GM18508 (cell line): ENCODE results near the gene HOXC12.

ENCODE experiments used
- ATAC-seq: cut with Tn5 transposase; IDR thresholded peaks from one replicate; pipeline ENCODE4 v1.9.1; 2021; ENCODE audit warnings: moderate number of reproducible peaks; ENCODE audit not compliant: insufficient read depth, unreplicated experiment

Gene HOXC12

GRCh38 chr12:53968214-53969127 is 13.8 kb downstream of the HOXC12 start:
- ATAC-seq, result no peak

DNA sequence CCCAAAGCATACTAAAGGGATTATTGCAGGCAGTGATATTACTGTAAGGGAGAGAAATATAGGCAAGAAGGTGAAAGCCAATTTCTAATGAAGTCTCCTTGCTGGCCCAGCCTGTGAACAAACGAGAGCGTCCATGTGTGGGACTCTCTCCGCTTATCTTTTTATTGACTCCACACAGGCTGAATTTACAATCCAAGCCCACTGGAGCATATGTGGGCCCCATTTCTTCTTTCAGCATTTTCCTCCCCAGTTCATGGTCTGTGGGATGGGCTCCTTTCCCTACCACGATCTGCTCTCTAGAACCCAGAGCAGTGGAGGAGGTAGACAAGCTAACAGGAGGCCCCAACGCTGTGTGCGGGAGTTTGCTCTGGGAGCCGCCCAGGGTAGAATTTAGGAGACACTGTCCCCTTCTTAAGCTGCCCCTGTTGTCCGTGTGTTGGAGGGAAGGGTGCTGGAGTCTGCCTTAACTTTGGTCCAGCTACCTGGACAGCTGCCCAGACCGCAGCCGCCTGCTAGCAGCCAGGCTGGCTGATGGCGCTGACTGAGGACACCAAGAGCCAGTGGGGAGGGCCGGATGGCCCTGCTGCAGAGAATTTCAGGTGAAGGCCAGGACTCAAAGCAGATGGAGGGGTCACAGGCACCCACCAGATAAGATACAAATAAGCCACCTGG is 15.0 kb downstream of the HOXC12 start:
- no peak for ATAC-seq

DNA sequence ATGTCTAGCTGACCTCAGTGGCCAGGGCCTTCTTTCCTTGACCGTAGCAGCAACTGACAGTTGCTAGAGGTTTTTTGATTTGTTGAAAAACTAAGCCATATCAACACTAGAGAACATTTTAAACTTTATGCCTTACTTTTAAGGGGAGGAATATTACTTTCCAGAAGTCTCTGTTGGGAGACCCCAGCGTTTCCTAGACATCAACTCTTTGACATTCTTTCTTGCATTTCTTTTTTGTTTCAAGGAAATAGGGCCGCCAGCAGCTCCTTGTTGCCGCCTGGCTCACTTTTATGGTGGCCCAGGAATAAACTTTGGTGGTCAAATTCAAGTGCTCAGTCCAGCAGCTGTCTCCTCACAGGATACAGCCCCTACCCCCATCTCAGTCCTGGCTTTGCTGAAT is 15.7 kb downstream of the HOXC12 start:
- ATAC-seq, result no peak

GRCh38 chr12:53971129-53971528 is 16.4 kb downstream of the HOXC12 start:
- ATAC-seq, result no peak

DNA sequence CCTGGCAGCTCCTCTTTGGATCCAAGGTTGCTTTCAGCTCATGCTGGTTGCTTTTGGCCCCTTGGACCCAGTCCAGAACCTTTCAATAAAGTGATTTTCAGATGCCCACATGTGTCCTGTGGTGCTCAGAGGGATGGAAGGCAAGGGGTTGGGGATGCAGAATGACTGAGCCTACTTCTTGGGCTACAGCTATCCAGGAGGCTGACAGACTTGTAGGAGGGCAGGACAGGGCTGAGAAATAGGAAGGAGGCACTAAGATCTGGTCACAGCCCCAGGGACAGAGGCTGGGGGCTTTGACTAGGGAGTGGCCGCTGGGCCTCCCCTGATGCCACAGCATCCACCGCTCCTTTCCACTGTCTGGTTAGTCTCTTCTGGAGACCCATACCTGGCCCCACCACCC is 17.0 kb downstream of the HOXC12 start:
- no peak for ATAC-seq

- no peak for ATAC-seq
Measured at GRCh38 chr12:53972152-53972702, 17.5 kb downstream of the HOXC12 start.

GRCh38 chr12:53972722-53973235 is 18.1 kb downstream of the HOXC12 start, which contains the start of gene HOXC11:
Gene HOXC11, plus strand, starts transcription at chr12:53973126. Its CDS starts 116 bp downstream, at chr12:53973242.
- ATAC-seq, result no peak

DNA sequence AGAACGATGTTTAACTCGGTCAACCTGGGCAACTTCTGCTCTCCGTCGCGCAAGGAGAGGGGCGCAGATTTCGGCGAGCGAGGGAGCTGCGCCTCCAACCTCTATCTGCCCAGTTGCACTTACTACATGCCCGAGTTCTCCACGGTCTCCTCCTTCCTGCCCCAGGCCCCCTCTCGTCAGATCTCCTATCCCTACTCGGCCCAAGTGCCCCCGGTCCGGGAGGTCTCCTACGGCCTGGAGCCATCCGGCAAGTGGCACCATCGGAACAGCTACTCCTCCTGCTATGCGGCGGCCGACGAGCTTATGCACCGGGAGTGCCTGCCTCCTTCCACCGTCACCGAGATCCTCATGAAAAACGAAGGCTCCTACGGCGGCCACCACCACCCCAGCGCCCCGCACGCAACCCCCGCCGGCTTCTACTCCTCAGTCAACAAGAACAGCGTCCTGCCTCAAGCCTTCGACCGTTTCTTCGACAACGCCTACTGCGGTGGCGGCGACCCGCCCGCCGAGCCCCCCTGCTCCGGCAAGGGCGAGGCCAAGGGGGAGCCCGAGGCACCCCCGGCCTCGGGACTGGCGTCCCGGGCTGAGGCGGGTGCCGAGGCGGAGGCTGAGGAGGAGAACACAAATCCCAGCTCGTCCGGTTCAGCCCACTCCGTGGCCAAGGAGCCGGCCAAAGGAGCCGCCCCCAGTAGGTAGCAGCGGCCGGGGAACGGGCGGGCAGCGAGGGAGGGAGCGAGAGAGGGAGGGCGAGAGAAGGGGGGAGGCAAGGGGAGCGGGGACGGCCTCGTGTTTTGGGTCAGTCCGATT is 18.7 kb downstream of the HOXC12 start:
- no peak for ATAC-seq

DNA sequence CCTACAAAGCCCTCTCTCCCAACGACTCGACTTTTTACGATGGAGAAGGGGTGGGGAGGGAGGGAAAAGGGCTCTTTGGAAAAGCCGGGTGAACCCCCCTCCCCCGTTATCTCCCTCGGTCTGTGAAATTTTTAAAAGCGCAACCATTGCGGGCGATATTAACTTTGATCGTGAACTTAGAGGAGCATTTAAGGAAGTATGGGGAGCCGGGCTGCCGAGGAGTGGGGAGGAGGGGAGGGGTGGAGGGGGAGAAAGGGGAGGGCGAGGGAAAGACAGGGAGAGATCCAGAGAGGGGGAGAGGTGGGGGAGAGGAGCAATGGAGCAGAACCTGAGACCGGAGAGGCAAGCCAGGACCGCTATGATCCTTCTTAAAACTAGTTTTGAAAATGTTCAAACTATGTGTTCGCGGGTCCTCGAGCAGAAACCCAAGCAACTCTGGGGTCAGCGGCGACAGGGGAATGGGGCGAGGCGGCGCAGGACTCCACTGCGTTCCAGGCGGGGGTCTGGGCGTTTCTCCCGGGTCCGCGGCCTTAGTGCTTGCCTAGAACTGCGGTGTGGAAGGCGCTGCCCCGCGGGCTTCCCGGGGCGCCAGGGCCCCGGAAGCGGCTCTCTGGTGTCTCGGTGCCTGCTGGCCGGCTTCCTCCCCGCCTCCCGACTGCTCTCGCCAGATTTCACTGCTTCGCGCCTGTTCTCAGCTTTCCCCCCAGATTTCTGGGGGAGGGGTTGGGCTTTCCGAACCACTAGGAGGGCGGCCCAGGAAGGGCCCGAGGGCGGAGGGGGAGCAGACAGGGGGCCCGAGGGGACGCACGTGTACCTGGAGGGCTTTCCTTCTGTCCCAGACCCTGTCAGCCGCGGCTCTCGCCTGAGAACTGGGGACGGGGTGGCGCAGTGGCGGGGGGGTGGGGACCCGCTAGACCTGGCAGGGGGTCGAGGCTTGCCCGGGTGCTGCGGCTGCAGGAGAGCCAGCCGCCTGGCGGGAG is 19.7 kb downstream of the HOXC12 start, which contains the start of gene HOTAIR:
Gene HOTAIR (minus strand): TSS at position 871 of the 980 bp plus-strand sequence.
- ATAC-seq, result no peak

DNA sequence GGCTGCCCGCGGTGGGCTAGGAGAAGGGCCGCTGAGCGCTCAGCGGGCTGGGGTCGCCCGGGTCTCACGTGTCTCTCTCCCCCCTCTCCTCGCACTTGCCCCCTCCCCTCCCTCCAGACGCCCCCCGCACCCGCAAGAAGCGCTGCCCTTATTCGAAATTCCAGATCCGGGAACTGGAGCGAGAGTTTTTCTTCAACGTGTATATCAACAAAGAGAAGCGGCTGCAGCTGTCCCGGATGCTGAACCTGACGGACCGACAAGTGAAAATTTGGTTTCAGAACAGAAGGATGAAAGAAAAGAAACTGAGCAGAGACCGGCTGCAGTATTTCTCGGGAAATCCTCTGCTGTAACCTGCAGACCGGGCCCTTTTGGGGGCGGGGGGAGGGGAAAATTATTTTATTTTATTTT is 20.4 kb downstream of the HOXC12 start:
- no peak for ATAC-seq

DNA sequence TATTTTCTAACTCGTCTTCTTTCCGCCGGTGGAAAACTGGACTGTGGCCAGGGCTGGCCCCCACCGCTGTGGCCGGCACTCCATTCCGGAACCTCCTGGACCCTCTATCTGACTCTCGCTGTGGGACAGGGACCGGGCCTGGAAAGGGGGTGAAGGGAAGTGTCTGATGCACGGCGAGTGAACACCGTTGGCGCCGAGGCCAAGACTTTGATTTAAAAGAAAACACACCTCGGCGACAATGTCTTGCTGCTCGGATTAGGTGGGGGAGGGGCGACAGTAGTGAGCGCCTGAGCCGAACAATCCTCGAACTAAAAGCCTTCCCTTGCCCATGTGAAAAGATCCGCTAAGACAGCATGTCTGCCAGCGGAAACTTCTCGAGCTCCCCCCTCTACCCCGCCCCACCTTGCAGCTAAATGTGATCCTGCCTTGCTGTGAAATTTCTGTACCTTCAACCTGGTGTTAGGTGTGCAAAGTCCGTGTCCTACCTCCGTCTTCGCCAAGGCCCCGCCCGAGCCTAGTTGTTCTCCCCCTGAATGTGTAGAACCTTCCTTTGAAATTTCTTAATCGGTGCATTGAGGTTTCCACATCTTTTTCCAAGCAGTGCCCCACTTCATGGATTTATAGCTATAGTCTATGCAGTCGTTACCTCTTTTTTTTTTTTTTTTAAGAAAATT is 20.9 kb downstream of the HOXC12 start:
- no peak for ATAC-seq

DNA sequence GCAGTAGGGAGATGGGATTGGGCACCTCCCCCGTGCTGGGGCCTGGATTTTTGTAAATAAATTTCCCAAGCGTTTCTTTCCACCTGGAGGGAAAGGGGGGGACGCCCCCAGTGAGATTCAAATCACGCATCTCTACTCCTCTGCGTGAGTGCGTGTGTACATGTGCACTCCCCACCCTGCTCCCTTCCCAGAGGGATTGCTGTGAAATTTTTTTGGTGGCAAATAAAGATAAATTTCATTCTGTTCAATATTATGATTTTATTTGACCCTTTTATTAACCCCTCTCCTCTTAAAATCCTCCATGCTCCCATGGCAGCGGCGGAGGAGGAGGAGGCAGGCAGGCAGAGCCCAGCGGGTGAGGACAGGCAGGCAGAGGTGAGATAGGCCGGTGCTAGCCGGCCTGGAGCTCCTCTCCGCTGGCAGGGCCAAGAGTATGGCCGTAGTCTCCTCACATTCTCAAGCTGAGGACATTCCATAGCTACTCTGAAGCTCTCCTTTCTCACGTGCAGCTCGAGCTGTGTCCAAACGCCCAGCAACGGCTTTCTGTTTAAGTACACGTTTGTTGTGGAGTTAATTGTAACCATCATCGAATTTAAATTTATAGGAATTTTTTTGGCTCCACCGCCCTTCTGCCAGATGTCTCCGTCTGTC is 21.6 kb downstream of the HOXC12 start:
- no peak for ATAC-seq

DNA sequence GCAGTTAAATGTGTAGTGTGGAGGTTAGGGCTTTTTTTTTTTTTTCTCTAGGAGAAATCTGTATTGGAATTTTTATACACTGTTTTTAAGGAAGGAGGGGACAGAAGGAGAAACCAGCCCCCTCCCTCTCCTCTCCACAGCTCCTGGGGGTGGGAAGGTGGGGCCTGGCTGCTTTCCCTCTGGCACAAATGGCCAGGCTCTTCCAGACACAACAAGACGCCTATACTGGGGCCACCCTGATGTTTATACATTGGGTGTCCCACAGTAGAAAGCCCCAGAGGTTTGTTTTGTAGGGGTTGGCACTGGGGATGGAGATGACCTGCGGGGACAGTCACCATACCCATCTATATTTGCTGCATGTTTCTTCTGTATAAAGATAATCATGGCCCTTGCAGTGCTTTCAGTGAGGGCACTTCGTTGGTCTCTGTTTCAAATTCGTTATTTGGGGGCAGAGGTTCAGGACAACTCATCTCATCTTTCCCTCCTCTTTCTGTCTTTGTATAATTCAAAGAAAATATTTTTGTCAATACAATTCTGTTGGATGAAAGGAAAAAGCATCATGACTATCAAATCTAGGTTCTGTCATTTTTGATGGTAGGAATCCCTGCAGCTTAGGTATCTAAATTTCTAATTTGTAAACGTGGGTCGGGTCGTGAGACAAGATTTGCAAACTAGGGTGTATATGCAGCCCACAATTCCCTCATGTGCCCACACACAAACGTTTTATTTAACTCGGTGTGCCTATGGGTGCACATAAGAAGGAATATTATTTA is 22.3 kb downstream of the HOXC12 start:
- ATAC-seq, result no peak

DNA sequence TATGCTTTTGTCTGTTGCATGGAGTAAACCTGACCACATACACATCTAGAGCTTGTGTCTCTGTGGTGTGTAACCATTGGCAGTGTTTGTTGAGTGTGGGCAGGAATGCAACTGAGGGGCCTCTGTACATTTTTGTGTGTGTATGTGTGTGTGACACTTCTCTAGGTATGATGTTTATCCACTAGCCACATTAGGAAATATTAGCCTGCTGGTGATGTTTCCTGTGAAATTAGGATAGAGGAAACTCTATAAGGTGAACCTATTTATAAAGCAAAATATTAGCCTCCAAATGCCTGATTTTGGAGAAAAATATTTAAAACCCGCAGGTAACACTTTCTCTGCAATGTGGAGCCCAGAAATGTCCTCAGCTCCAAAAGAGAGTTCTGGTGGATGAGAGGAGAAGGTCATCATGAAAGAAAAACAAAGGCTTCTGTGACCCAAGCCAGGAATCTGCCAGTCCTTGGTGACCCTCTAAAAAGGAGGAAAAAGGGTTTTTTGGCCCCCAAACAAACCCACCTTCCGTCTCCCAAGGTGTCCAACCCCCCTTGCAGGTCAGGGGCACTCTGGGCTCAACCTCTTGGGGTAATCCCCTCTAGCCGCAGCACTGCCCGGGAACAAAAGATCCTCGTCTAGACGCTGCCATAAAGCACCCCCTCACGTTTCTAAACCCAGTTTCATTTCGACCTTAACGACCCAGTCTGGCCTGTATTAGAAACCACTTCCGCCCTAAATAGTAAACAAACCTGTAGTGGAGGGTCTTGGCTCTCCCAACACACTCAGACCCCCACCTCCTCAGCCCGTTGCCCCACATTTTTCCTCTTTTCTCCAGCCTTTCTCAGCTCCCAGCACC is 23.1 kb downstream of the HOXC12 start:
- no peak for ATAC-seq

DNA sequence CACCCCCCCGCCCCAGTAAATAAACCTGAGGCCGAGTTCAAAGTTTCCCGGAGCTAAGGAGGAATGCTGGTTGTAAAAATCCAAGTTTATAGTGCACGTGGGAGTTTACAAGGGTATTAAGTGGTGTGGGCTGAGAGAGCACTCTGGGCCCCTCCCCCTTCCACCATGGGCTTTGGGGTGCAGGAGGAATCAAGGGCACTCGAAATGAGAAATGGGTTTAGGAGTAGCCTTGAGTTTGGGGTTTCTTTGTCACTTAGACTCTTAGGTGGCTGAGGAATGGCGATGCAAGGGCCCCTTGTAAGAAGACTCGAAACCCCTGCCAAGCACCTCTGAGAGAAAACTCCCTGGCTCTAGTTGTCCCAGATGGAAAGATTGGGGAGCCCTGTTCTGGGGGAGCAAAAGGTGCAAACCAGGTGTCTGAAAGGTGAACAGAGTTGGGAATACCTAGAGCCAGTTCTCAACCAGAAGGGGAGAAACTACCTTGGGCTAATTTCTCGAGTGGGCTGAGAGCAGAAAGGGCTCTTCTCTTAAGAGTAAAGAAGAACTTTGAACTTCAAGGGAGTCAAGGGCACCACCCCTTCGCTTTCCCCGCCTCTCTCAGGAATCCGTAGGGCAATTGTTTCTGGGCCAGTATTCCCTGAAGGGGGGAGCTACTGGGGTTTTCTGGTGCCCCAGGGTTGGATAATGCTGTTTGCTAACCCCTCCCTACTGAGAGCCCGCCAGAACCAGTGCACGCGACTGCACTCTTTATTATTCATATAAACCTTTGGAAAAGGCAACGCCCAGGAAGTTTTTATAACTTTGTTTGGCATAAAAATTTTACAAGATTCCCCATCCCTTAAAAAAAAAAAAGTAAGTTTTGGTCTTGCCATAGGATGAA is 24.0 kb downstream of the HOXC12 start:
- ATAC-seq, result no peak
